Neural progenitor cell (in vitro differentiated cells): Measurements from ENCODE around the gene PCDHA2. TPM values are rescaled to one million over a fixed set of nuclear protein-coding genes. Genes with fewer than 3 reads are reported as not detected.

Experiments used
- DNase-seq: peaks from one replicate; pipeline ENCODE4 v3.0.0-alpha.2; 2016; ENCODE audit warnings: low spot score
- H2AFZ ChIP-seq: fragments of 200-600 bp; sonication (generic); replicated peaks from 2 replicates; pipeline ENCODE4 v1.6.1; 2016; ENCODE audit warnings: antibody characterized with exemption
- H3F3A ChIP-seq: fragments of 200-600 bp; sonication (generic); 2 replicates; pipeline ENCODE4 v1.6.1; 2016; ENCODE audit warnings: antibody characterized with exemption, low read depth
- H3K27ac ChIP-seq: fragments of 200-600 bp; sonication (generic); 2 replicates; pipeline ENCODE4 v1.5.1; 2016; ENCODE audit warnings: mild to moderate bottlenecking
- H3K27me3 ChIP-seq: fragments of 200-600 bp; sonication (generic); 2 replicates; pipeline ENCODE4 v1.6.1; 2016; ENCODE audit warnings: mild to moderate bottlenecking, moderate library complexity
- H3K36me3 ChIP-seq: fragments of 200-600 bp; sonication (generic); 2 replicates; pipeline ENCODE4 v1.5.1; 2016
- H3K4me1 ChIP-seq: fragments of 200-600 bp; sonication (generic); 2 replicates; pipeline ENCODE4 v1.6.1; 2016; ENCODE audit warnings: mixed run types
- H3K4me2 ChIP-seq: fragments of 200-600 bp; sonication (generic); 2 replicates; pipeline ENCODE4 v1.6.1; 2016
- H3K4me3 ChIP-seq: fragments of 200-600 bp; sonication (generic); 2 replicates; pipeline ENCODE4 v1.5.1; 2016
- H3K79me2 ChIP-seq: fragments of 200-600 bp; sonication (generic); 2 replicates; pipeline ENCODE4 v1.6.1; 2016; ENCODE audit warnings: low read depth
- H3K9ac ChIP-seq: fragments of 200-600 bp; sonication (generic); 2 replicates; pipeline ENCODE4 v1.6.1; 2016
- H3K9me3 ChIP-seq: fragments of 200-600 bp; sonication (generic); 2 replicates; pipeline ENCODE4 v1.5.1; 2016; ENCODE audit warnings: low read depth
- H4K20me1 ChIP-seq: fragments of 200-600 bp; sonication (generic); 2 replicates; pipeline ENCODE4 v1.6.1; 2016; ENCODE audit warnings: low read depth
- H3K27ac Mint-ChIP-seq: 3 replicates; pipeline ENCODE4 v1.8.0; 2021; ENCODE audit warnings: mixed read lengths
- H3K27me3 Mint-ChIP-seq: 2 replicates; pipeline ENCODE4 v1.8.0; 2022; ENCODE audit warnings: low read depth, mild to moderate bottlenecking, inconsistent platforms, moderate library complexity, mixed read lengths; ENCODE audit not compliant: insufficient read depth
- H3K36me3 Mint-ChIP-seq: 3 replicates; pipeline ENCODE4 v1.8.0; 2021; ENCODE audit warnings: mixed read lengths
- H3K4me1 Mint-ChIP-seq: 3 replicates; pipeline ENCODE4 v1.8.0; 2021; ENCODE audit warnings: mixed read lengths
- H3K4me3 Mint-ChIP-seq: 3 replicates; pipeline ENCODE4 v1.8.0; 2021; ENCODE audit warnings: mild to moderate bottlenecking, moderate library complexity, mixed read lengths
- H3K9me3 Mint-ChIP-seq: 3 replicates; pipeline ENCODE4 v1.8.0; 2020; ENCODE audit warnings: mixed read lengths
- EZH2 ChIP-seq: fragments of 200-600 bp; sonication (generic); IDR thresholded peaks from 2 replicates; pipeline ENCODE4 v1.6.1; 2017; ENCODE audit warnings: antibody characterized with exemption, mild to moderate bottlenecking, moderate library complexity
- EZH2phosphoT487 ChIP-seq: fragments of 200-600 bp; sonication (generic); IDR thresholded peaks from 2 replicates; pipeline ENCODE4 v1.6.1; 2017; ENCODE audit warnings: antibody characterized with exemption
- total RNA-seq: library from RNA; depleted of rRNA; stranded (reverse); fragments of >200 nt; gene quantifications from 2 replicates; pipeline ENCODE4 v1.2.3, GENCODE V29; 2015; ENCODE audit warnings: low replicate concordance
- TF ChIP-seq, protein P1 (sequence below): fragments of 200-600 bp; sonication (generic); IDR thresholded peaks from 2 replicates; pipeline ENCODE4 v1.5.1; 2017; ENCODE audit warnings: antibody characterized with exemption, mild to moderate bottlenecking

PCDHA2 gene
- 3.7 and 5.9 TPM in 2 replicates for total RNA-seq

DNA sequence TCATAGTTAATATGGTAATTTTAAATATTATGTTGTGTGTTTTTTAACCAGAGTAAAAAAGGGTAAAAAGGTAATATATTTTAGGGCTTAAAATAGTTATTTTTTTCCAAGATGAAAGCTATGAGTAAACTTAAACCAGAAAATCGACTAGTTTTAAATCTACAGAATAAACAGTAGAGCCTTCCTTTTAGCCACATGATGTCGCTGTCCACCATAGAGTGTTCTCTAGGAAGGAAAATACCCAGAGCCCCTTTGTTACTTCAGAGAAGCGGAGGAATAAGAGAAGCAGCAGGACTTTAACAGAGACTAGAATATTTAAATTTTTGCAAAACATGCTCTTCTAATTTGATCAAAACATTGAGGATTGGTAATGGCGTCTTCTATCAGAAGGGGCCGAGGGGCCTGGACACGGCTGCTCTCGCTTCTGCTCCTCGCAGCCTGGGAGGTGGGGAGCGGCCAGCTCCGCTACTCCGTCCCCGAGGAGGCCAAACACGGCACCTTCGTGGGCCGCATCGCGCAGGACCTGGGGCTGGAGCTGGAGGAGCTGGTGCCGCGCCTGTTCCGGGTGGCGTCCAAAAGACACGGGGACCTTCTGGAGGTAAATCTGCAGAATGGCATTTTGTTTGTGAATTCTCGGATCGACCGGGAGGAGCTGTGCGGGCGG lies at the start of gene PCDHA2:
TSS of gene PCDHA2 (plus strand) at position 258 of the 664 bp plus-strand sequence.
- no peak within 1 kb of the TSS for H3K27ac ChIP-seq
- peak; percentile 42 for TF ChIP-seq EZH2
- no peak for TF ChIP-seq EZH2phosphoT487
- TF ChIP-seq, protein P1, sequence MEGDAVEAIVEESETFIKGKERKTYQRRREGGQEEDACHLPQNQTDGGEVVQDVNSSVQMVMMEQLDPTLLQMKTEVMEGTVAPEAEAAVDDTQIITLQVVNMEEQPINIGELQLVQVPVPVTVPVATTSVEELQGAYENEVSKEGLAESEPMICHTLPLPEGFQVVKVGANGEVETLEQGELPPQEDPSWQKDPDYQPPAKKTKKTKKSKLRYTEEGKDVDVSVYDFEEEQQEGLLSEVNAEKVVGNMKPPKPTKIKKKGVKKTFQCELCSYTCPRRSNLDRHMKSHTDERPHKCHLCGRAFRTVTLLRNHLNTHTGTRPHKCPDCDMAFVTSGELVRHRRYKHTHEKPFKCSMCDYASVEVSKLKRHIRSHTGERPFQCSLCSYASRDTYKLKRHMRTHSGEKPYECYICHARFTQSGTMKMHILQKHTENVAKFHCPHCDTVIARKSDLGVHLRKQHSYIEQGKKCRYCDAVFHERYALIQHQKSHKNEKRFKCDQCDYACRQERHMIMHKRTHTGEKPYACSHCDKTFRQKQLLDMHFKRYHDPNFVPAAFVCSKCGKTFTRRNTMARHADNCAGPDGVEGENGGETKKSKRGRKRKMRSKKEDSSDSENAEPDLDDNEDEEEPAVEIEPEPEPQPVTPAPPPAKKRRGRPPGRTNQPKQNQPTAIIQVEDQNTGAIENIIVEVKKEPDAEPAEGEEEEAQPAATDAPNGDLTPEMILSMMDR, result peak; percentile 70
- no peaks in the 10 kb centered on the region for H3K4me1 ChIP-seq
- H3K36me3 ChIP-seq, result peaks cover 9% of the 10 kb centered on the region
- H3K4me2 ChIP-seq, result peak within 1 kb of the TSS; percentile 75
- peak within 1 kb of the TSS; percentile 81 for H3K4me3 ChIP-seq
- H3K27me3 Mint-ChIP-seq, result no peaks in the 10 kb centered on the region
- H3K9ac ChIP-seq, result peak within 1 kb of the TSS; percentile 42
- no peaks in the 10 kb centered on the region for H3K79me2 ChIP-seq
- H3F3A ChIP-seq, result no peaks in the 10 kb centered on the region
- no peaks in the 10 kb centered on the region for H4K20me1 ChIP-seq
- no peaks in the 10 kb centered on the region for H3K27me3 ChIP-seq
- no peak within 1 kb of the TSS for H3K27ac Mint-ChIP-seq
- H3K9me3 Mint-ChIP-seq, result peaks cover 39% of the 10 kb centered on the region
- peak; percentile 77 for DNase-seq
- no peaks in the 10 kb centered on the region for H3K4me1 Mint-ChIP-seq
- H3K4me3 Mint-ChIP-seq, result no peak within 1 kb of the TSS
- H2AFZ ChIP-seq, result peak within 1 kb of the TSS; percentile 99
- peaks cover 14% of the 10 kb centered on the region for H3K9me3 ChIP-seq
- H3K36me3 Mint-ChIP-seq, result peaks cover 13% of the 10 kb centered on the region

DNA sequence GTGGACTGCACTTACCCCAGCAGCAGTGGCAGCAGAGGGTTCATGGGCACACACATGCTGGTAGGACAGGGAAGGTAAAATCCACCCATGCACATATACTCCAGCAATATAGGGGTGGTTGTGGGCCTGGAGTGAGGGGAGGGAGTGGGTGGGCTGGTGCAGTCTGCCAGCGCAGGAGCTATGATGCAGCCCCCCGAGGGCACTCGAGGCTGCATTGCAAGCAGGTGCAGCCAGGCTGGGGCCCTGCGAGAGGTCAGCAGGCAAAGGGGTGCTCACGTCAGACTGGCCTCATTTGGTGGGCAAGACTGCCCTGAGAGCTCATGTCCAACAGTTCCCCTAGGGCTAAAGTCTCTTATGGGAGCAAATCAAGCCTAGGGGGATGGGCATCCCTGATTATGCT lies 41.1 kb upstream of the PCDHA2 start:
- peaks cover 3% of the 10 kb centered on the region for H3K27me3 Mint-ChIP-seq
- TF ChIP-seq, protein P1, result no peak
- TF ChIP-seq EZH2phosphoT487 (no peak), EZH2 (no peak)
- no peak overlapping the region for H3K27ac Mint-ChIP-seq
- Histone ChIP-seq H3K27me3 (no peaks in the 10 kb centered on the region), H3K9ac (no peak overlapping the region), H3K36me3 (no peaks in the 10 kb centered on the region), H3K4me2 (no peak overlapping the region), H3K4me3 (no peak overlapping the region), H4K20me1 (no peaks in the 10 kb centered on the region), H3K9me3 (peaks cover 16% of the 10 kb centered on the region), H3K79me2 (no peaks in the 10 kb centered on the region), H3K4me1 (no peaks in the 10 kb centered on the region), H3F3A (no peaks in the 10 kb centered on the region), H3K27ac (no peak overlapping the region), H2AFZ (no peak overlapping the region)
- H3K4me3 Mint-ChIP-seq, result no peak overlapping the region
- DNase-seq, result no peak
- H3K9me3 Mint-ChIP-seq, result peaks cover 54% of the 10 kb centered on the region
- no peaks in the 10 kb centered on the region for H3K4me1 Mint-ChIP-seq
- no peaks in the 10 kb centered on the region for H3K36me3 Mint-ChIP-seq

DNA sequence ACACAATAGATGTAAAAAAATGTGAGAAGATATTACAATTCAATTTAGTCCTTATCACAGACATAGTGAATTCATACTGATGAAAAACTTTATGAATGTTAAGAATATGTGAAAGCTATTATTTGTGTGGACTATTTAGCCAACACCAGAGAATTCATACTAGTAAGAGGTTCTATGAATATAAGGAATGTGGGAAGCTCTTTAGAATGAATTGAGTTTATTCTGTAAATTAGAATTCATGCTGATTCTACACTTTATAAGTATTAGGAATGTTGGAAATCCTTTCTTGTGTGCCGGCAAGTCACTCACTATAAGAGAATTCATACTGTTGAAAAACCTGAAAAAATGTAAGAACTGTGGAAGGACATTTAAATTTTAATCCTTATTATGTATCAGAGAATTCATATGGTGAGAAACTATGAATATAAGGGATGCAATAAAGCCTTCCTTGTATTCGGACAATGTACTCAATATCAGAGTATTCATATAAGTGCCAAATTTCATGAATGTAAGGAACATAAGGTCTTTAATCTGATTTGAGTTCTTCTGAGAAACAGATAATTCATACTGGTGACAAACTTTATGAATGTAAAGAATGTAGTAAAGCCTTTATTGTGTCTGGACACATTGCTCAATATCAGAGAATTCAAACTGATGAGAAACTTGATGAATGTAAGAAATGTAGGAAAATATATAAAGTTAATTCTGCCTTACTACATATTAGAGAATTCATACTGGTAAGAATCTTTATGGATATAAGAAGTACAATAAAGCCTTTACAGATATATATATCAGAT lies 30.3 kb upstream of the PCDHA2 start:
- no peak overlapping the region for H3K27ac ChIP-seq
- no peaks in the 10 kb centered on the region for H3K79me2 ChIP-seq
- no peak for TF ChIP-seq EZH2
- no peak for TF ChIP-seq EZH2phosphoT487
- TF ChIP-seq, protein P1, result no peak
- no peaks in the 10 kb centered on the region for H4K20me1 ChIP-seq
- peaks cover 40% of the 10 kb centered on the region for H3K9me3 ChIP-seq
- no peaks in the 10 kb centered on the region for H3K36me3 ChIP-seq
- Mint-ChIP-seq H3K9me3 (peaks cover 69% of the 10 kb centered on the region), H3K4me1 (no peaks in the 10 kb centered on the region), H3K27ac (no peak overlapping the region), H3K27me3 (no peaks in the 10 kb centered on the region), H3K36me3 (no peaks in the 10 kb centered on the region), H3K4me3 (no peak overlapping the region)
- no peak overlapping the region for H3K9ac ChIP-seq
- no peaks in the 10 kb centered on the region for H3K27me3 ChIP-seq
- no peak overlapping the region for H3K4me2 ChIP-seq
- H3K4me3 ChIP-seq, result no peak overlapping the region
- H3K4me1 ChIP-seq, result no peaks in the 10 kb centered on the region
- H3F3A ChIP-seq, result no peaks in the 10 kb centered on the region
- no peak overlapping the region for H2AFZ ChIP-seq
- no peak for DNase-seq
